Muscle of arm (tissue), 14 donors: ENCODE measurements around the gene GAB3. TPM values are rescaled to one million over a fixed set of nuclear protein-coding genes. Genes with fewer than 3 reads are reported as not detected.

Source experiments
- DNase-seq: peaks from one replicate; pipeline ENCODE4 v3.0.0-alpha.2; 2013
- long read RNA-seq, 11 donors: transcript quantifications; one replicate each; lab custom pipeline, GENCODE V29; 2026
- polyA plus RNA-seq, 12 donors: library from polyadenylated mRNA; unstranded; fragments of 120-200 nt; gene quantifications; one replicate each; pipeline ENCODE4 v1.2.1, GENCODE V29; 2013; ENCODE audit not compliant: insufficient read length in 12 of 12

Gene GAB3
- 10 to 100 TPM in 1 of 12 donors, 1 to 10 TPM in 10, not detected in 1; 3.9 to 17.1 (median 6.4) TPM for polyA plus RNA-seq
- long read RNA-seq, donor 1, result 0 reads
- long read RNA-seq, donor 2, partial matches to known transcripts, result 0 of 1 reads
- long read RNA-seq, donor 2, other reads (novel, unspliced or antisense), result 0 of 1 reads
- long read RNA-seq, donor 3, result 0 reads
- long read RNA-seq, donor 4, result 0 reads
- long read RNA-seq, donor 5, partial matches to known transcripts, result 0 of 2 reads
- long read RNA-seq, donor 5, other reads (novel, unspliced or antisense), result 0 of 2 reads
- long read RNA-seq, donor 6, result 0 reads
- long read RNA-seq, donor 7, result 0 reads
- long read RNA-seq, donor 8, partial matches to known transcripts, result 0 of 1 reads
- long read RNA-seq, donor 8, other reads (novel, unspliced or antisense), result 0 of 1 reads
- long read RNA-seq, donor 9, result 0 reads
- long read RNA-seq, donor 10, partial matches to known transcripts, result 0 of 2 reads
- long read RNA-seq, donor 10, other reads (novel, unspliced or antisense), result 0 of 2 reads
- long read RNA-seq, donor 11, result 0 reads

- no peak for DNase-seq
These were observed at the start of gene GAB3 for GRCh38 chrX:154750301-154751202. TSS of gene GAB3 (minus strand) at chrX:154751077. CDS start at chrX:154751025, 52 bp downstream.

DNA sequence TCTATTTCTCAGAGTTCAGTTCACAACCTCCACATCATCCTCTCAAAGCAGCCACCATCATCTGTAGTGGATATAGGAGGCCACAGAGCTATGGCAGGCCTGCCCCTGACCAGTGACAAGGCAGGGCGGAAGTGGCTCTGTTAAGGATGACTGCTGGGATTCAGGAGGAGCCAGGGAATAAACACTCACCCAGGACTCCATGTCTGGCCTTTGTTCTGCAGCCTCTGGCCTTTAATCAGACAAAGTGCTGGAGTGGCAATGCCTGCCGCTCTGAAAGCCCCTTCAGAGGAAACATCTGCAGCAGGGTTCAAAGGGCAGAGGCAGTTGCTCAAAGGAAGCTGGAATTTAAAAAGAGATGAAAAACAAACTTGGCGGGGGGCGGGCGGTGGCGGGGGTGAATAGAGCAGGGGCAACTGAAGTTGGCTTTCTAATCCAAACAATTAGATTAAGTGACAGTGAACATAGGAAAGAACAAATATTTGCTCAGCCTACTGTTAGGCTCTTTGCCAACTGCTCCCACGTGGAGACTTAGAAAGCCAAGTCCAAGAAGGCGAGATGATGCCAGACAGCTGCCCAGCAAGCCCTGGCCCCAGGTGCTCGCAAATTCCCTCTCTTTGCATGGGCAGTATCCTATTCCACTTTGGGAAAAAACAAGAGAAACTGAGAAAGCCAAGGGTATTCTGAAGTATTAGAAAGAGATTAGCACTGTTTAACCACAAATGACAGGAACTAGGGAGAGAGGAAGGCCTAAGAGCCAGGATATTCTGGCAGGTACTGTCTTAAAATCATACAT is 48.9 kb upstream of the GAB3 start:
- no peak for DNase-seq

DNA sequence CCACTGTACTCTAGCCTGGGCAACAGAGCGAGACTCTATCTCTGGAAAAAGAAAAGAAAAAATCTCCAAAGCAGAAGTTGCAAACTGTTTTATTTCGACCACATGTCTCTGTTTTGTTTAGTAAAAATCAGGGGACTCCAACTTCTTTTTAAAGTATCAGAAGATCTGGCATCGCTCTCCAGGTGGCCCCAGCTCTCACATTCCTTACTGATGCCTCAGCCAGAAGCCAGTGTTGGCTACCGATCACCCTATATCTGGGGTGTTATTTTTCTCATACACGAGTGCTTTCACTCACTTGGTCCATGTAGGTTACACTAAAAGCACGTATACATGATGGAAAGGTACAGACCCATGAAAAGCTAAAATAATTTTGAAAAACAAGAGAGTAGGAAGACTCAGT is 46.1 kb upstream of the GAB3 start:
- DNase-seq, result no peak

GRCh38 chrX:154795016-154795415 is 44.1 kb upstream of the GAB3 start:
- no peak for DNase-seq

DNA sequence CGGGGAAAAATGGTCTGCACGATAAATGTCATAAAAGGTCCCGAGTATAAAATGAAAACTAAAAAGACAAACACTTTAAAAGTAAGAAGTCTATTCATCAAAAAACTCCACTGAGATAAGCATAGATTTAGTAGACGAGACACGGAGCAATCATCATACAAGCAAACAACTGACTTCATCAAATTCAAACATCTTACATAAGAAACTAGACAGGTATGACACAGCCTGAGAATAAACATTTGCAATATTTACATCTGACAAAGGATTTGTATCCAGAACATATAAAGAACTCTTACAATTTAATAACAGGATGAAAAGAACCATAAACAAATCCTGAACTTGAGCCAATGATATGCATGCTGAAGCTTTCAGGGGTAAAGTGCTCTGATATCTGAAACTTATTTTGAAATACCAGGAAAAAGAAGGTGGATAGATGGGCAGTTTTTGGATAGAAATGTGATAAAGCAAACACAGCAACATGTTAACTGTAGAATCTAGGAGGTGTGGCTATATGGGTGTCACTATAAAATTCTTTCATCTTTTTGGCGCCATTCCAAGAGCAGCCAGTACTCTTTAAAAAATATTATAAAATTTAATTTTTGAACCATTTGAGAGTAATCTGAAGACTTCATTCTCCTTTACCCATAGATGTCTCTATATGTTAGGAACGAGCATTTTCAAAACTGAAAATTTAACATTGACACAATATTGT is 42.4 kb upstream of the GAB3 start:
- no peak for DNase-seq

DNA sequence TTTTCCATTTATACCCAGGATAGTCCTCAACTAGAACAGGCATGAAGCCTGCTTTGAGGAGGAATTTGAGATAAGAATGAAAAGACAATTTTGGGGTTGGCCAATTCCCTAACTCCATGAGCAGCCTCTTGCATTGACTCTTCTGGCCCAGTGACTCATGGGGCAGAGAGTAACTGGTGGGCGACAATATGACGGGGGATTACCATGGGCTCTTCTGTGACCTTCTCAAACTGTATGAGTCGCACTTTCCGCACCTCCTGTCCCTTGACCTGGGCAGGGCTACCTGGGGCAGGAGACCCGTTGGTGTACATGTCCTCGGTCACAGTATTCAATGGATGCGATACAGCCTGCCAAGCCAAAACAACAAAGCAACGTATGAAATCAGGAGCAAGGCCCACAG is 41.1 kb upstream of the GAB3 start:
- no peak for DNase-seq

DNA sequence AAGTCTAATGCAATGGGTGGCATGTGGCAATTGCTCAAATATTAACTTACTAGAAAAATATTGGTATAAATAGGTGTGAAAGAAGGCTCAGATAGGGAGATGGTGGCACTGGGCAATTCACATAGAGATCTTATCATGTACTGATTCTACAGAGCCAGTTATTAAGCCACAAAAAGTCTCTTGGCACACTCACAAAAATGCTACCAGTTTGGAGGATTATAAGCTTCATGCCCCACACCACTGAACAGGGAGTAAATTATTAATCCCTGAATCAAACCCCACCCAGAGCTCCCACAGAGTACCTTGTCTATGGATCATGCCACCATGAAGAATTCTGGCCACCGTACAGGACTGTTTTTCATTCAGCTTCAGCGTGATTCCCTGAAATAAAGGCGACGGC is 40.6 kb upstream of the GAB3 start:
- DNase-seq, result no peak

DNA sequence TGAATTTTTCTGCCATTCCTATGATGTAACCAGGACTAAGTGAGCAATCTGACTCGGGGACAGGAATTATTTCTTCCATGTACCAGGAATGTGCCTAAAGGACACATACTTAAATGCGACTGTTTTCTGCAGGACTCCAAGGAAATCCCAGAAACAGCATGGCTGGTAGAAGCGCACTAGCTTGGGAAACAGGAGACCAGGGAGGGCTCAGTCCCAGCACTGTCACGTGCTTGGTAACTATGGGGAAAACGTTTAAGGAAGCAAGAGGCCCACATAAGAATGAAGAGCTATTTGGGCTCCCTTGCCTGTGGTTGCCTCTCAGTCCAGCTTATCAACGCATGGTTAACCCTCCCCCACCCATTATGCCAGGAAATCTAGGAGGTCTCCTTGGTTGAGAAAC is 34.8 kb upstream of the GAB3 start:
- no peak for DNase-seq

- DNase-seq, result no peak
These were observed 33.5 kb upstream of the GAB3 start for GRCh38 chrX:154784149-154784995.

DNA sequence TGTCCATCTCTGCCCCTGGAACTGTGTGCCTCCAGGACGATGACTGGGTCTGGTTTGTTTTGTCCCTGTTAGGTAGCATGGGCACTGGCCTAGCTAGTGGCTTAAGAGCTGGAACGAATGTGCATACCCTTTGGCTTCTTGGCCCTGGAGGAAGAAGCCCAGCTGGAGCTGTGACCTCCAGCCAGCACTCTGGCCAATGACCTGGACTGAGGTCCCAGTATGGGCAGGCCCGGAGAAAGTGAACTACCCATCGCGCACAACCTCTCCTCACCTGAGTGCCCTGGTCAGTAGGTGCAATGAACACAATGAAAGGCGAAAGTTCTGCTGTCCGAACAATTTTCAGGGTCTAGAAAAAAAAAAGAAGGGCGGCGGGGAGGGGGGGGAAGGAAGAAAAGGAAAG is 30.1 kb upstream of the GAB3 start:
- no peak for DNase-seq

DNA sequence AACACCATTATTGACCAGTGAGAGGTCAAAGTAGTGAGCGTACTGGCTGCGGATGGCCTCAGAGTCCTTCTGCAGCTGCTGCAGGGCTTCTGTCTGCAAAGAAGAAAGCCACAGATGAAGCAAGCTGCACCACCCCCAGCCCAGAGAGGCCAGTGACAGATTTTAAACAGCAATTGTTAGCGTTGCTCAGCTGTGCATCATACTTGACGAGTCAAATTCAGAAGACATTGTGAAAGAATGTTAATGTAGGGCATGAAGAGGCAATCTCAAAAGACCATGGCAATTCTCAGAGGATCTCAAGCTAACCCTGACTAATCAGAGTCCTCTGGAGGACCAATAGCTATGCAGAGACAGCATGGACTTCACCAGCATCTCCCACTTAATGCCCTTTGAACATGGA is 28.4 kb upstream of the GAB3 start:
- no peak for DNase-seq

- no peak for DNase-seq
These were observed 25.9 kb upstream of the GAB3 start for GRCh38 chrX:154776753-154777152.

GRCh38 chrX:154775419-154776349 is 24.8 kb upstream of the GAB3 start:
- no peak for DNase-seq

- DNase-seq, result no peak
These were observed 23.7 kb upstream of the GAB3 start for GRCh38 chrX:154774622-154775021.

- DNase-seq, result peak; percentile 93
These were observed 11.8 kb upstream of the GAB3 start, which contains the start of gene DKC1 for GRCh38 chrX:154762537-154763296. TSS of gene DKC1 (plus strand) at chrX:154762864. CDS start at chrX:154762966, 102 bp downstream.

- no peak for DNase-seq
These were observed 11.2 kb upstream of the GAB3 start for GRCh38 chrX:154761977-154762536.

GRCh38 chrX:154758696-154759095 is 7.8 kb upstream of the GAB3 start:
- DNase-seq, result no peak
